K562 (cell line): Measurements from ENCODE around the gene DNAJC6. TPM values are rescaled to one million over a fixed set of nuclear protein-coding genes. Genes with fewer than 3 reads are reported as not detected.
A peak's percentile ranks its signal among the peaks of the same experiment; 100 is the strongest.

Experiments used
- ATAC-seq: fragments of 200-7000 bp; cut with Tn5 transposase; 3 replicates; pipeline ENCODE4 v1.9.1; 2020; ENCODE audit warnings: moderate library complexity
- BruUV-seq: library from RNA; stranded (reverse); fragments of 400-500 nt; replicated peaks from 2 replicates; lab custom pipeline; 2021; lab: Mats Ljungman, UMichigan
- CTCF ChIA-PET: fragments of 300-600 bp; formaldehyde crosslinking; extraction: SDS; loops from one replicate; lab custom pipeline; 2021; ENCODE audit warnings: low intra/inter-chr PET ratio; lab: Yijun Ruan, JAX
- POLR2A ChIA-PET: fragments of 300-600, 350-650 bp; sonication (Branson Sonifier 250); formaldehyde crosslinking; extraction: SDS; loops from one replicate; lab custom pipeline; 2021; ENCODE audit warnings: antibody characterized with exemption, inconsistent platforms; lab: Yijun Ruan, JAX
- DNase-seq, 4 experiments: peaks; one replicate each; pipeline versions ENCODE4 v3.0.0 to v3.0.0-alpha.2; 2011 to 2018; ENCODE audit warnings: low spot score in 3 of 4, mixed read lengths in 3 of 4; ENCODE audit errors: extremely low read depth in 1 of 4
- FAIRE-seq: peaks from 2 replicates; lab custom pipeline; 2011; peaks lifted over from hg19 to GRCh38; lab: Jason Lieb, UNC
- H2AFZ ChIP-seq: 2 replicates; pipeline ENCODE4 v1.6.0; 2011; ENCODE audit warnings: low read depth, low read length, control low read depth, inconsistent platforms
- H3K27ac ChIP-seq: fragments of 200-600 bp; 3 replicates; pipeline ENCODE4 v1.8.0; 2011; ENCODE audit warnings: low read depth, mild to moderate bottlenecking, control low read depth, inconsistent platforms, low read length, moderate library complexity, mixed read lengths; ENCODE audit errors: extremely low read depth
- H3K27me3 ChIP-seq, 2 experiments: fragments of 300-600 bp in 1 of 2; 2 replicates in 1 of 2; 3 replicates in 1 of 2; pipeline versions ENCODE4 v1.6.0 to v1.8.0; 2011; ENCODE audit warnings: inconsistent platforms in 2 of 2, low read length in 2 of 2, mild to moderate bottlenecking in 1 of 2, mixed read lengths in 1 of 2, moderate library complexity in 1 of 2; ENCODE audit not compliant: control insufficient read depth in 2 of 2, insufficient read depth in 2 of 2
- H3K36me3 ChIP-seq: fragments of 300-600 bp; 3 replicates; pipeline ENCODE4 v1.8.0; 2011; ENCODE audit warnings: mild to moderate bottlenecking, low read length, inconsistent platforms; ENCODE audit not compliant: control insufficient read depth, insufficient read depth
- H3K4me1 ChIP-seq, 2 experiments: fragments of 200-600 bp in 1 of 2; replicated peaks in 1 of 2; 2 replicates in 1 of 2; 3 replicates in 1 of 2; pipeline versions ENCODE4 v1.5.1 to v1.8.0; 2011; ENCODE audit warnings: inconsistent platforms in 2 of 2, low read length in 2 of 2, mild to moderate bottlenecking in 1 of 2, mixed read lengths in 1 of 2, moderate library complexity in 1 of 2; ENCODE audit not compliant: control insufficient read depth in 2 of 2, insufficient read depth in 2 of 2
- H3K4me2 ChIP-seq: 2 replicates; pipeline ENCODE4 v1.6.1; 2011; ENCODE audit warnings: low read length, control low read depth, inconsistent platforms, mixed read lengths; ENCODE audit not compliant: insufficient read depth
- H3K4me3 ChIP-seq: fragments of 200-600 bp; sonication (generic), shearing (Covaris generic); 2 replicates; pipeline ENCODE4 v1.5.1; 2016; ENCODE audit warnings: control low read depth, inconsistent platforms
- H3K79me2 ChIP-seq: fragments of 200-600 bp; 3 replicates; pipeline ENCODE4 v1.8.0; 2011; ENCODE audit warnings: low read length, inconsistent platforms; ENCODE audit not compliant: control insufficient read depth, insufficient read depth
- H3K9ac ChIP-seq, 2 experiments: 2 replicates each; pipeline versions ENCODE4 v1.6.0 to v1.6.1; 2011; ENCODE audit warnings: low read depth in 2 of 2, low read length in 2 of 2, control low read depth in 1 of 2, inconsistent platforms in 1 of 2, mild to moderate bottlenecking in 1 of 2, mixed read lengths in 1 of 2; ENCODE audit not compliant: insufficient read depth in 1 of 2
- H3K9me1 ChIP-seq: one replicate; pipeline ENCODE4 v1.6.0; 2011; ENCODE audit warnings: inconsistent platforms, mild to moderate bottlenecking, low read length, moderate library complexity; ENCODE audit not compliant: control insufficient read depth, insufficient read depth
- H3K9me3 ChIP-seq: replicated peaks from 2 replicates; pipeline ENCODE4 v1.5.1; 2011; ENCODE audit warnings: low read depth, low read length, inconsistent platforms; ENCODE audit not compliant: control insufficient read depth, insufficient read depth
- H4K20me1 ChIP-seq: replicated peaks from 2 replicates; pipeline ENCODE4 v1.6.1; 2011; ENCODE audit warnings: low read length, inconsistent platforms, mixed read lengths; ENCODE audit not compliant: control insufficient read depth, insufficient read depth
- PKNOX1 ChIP-seq: fragments of 450-650 bp; IDR thresholded peaks from 2 replicates; pipeline ENCODE4 v1.6.1; 2016
- ZC3H11A ChIP-seq: IDR thresholded peaks from 2 replicates; pipeline ENCODE4 v1.6.1; 2012; ENCODE audit warnings: low read depth, low read length, improper control_type of control experiment
- ZFX ChIP-seq: sonication (generic); formaldehyde crosslinking; IDR thresholded peaks from 2 replicates; pipeline ENCODE4 v1.8.0; 2022; ENCODE audit warnings: mild to moderate bottlenecking, missing genetic modification reagents, moderate library complexity
- ZNF212 ChIP-seq: fragments of 450-650 bp; formaldehyde crosslinking; IDR thresholded peaks from 2 replicates; pipeline ENCODE4 v1.4.0; 2020; ENCODE audit warnings: mild to moderate bottlenecking
- ZNF592 ChIP-seq: fragments of 450-650 bp; IDR thresholded peaks from 2 replicates; pipeline ENCODE4 v1.6.1; 2017; ENCODE audit warnings: antibody characterized with exemption, mild to moderate bottlenecking
- WGBS: fragments of 100-300 bp; shearing (Covaris generic); methylation state at CpG from one replicate; pipeline ENCODE4 v1.1.6; 2016; ENCODE audit warnings: low coverage, mixed read lengths; ENCODE audit not compliant: insufficient coverage; ENCODE audit errors: missing lambda C conversion rate; 5-methylcytosine and 5-hydroxymethylcytosine counted together
- in situ Hi-C: fragments of 300-500 bp; cut with MboI; formaldehyde crosslinking; loops from 4 replicates; pipeline ENCODE4 v1.15.0; 2018; ENCODE audit warnings: inconsistent platforms, mixed read lengths
- intact Hi-C: fragments of 100-400 bp; cut with micrococcal nuclease; formaldehyde crosslinking; loops from 2 replicates; pipeline ENCODE4 v1.14.2; 2022
- polyA plus RNA-seq, 8 experiments: library from polyadenylated mRNA; depleted of rRNA in 4 of 8; stranded (reverse) in 5 of 8; unstranded in 3 of 8; fragments of >200 nt; fragmentation: Nextera tagmentation in 2 of 8; fragmentation: Illumina TruSeq in 1 of 8; extraction: Ambion mirVana in 2 of 8; extraction: Trizol in 1 of 8; gene quantifications; 2 replicates each; pipeline versions ENCODE4 v1.2.1 to v1.2.3, GENCODE V29; 2011 to 2014; ENCODE audit warnings: inconsistent platforms in 1 of 8, missing spikeins in 1 of 8
- total RNA-seq, 7 experiments: library from RNA; depleted of rRNA in 6 of 7; stranded (reverse); fragments of >200 nt in 6 of 7; fragmentation: Illumina TruSeq in 2 of 7; extraction: Trizol in 2 of 7; gene quantifications; 2 replicates each; pipeline versions ENCODE4 v1.2.1 to v1.2.3, GENCODE V29; 2011 to 2021; ENCODE audit warnings: low replicate concordance in 1 of 7
- TF ChIP-seq, protein P1 (sequence below): fragments of 250-450 bp; sonication (Bioruptor Pico); IDR thresholded peaks from 2 replicates; pipeline ENCODE4 v1.8.0; 2021; ENCODE audit warnings: borderline replicate concordance, mild to moderate bottlenecking, moderate library complexity; ENCODE audit not compliant: poor library complexity, severe bottlenecking

DNAJC6 gene
- total and polyA plus RNA-seq, 9 of the 15 experiments (the other 6 are each of a cell fraction or from before 2014, with no cell fraction given) = 6.7 to 78.7 (median 28.0) TPM

DNA sequence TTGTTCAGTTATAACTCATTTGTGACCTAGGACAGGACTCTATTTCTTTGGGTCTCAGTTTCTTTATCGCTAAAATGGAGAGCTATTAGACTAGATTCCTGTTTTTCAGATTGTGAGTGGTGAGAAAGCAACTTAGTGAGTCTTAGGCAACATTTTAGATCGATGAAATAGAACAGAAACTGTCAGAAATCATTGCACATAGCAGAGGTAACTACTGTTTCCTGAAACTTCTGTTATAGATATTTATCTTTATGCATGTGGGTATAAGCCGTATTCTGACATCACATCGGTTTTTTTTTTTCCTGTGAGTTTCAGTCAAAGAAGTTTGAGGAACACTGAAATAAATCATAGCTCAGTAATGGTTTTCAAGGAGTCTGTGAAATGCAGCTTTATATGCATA is 42.1 kb upstream of the DNAJC6 start:
- no peak for DNase-seq
- H3K4me1 ChIP-seq = peaks cover 7 to 11% of the 10 kb centered on the region in 2 experiments; a peak in 4 of 5 replicates
- CTCF ChIA-PET = no interaction called here
- H4K20me1 ChIP-seq = 0 out of 2 replicates have a peak, but pooled peaks cover 6% of the 10 kb centered on the region
- WGBS = 40% methylated on average over 4 of the region's 4 CpGs
- no peaks in the 10 kb centered on the region for H3K9me3 ChIP-seq
- POLR2A ChIA-PET = interaction anchor here (0.6 to 2.9 kb wide), 7 partner anchors 11 to 146 kb away, joined by 3 to 8 read pairs (median 5); no protein-coding TSS in a partner anchor
- FAIRE-seq = no peak
- 0 out of 4 replicates have a peak overlapping the region, but pooled peaks of 1 of the 2 experiments have one; percentile 8 for H3K9ac ChIP-seq
- TF ChIP-seq ZNF212 (CRISPR knock-in tag) (no peak), ZC3H11A (no peak), ZNF592 (0 out of 2 replicates have a peak, but pooled peaks have one; percentile 25), ZFX (0 out of 2 replicates have a peak, but pooled peaks have one; percentile 30), PKNOX1 (peak; percentile 7; the same call in 1 of the 2 replicates)
- TF ChIP-seq, protein P1, sequence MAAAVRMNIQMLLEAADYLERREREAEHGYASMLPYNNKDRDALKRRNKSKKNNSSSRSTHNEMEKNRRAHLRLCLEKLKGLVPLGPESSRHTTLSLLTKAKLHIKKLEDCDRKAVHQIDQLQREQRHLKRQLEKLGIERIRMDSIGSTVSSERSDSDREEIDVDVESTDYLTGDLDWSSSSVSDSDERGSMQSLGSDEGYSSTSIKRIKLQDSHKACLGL (CRISPR knock-in tag) = no peak
- TF ChIP-seq, all 486 proteins: peak for 3
- H3K9me1 ChIP-seq = no peaks in the 10 kb centered on the region
- peak overlapping the region; percentile 31 for H3K4me2 ChIP-seq
- H3K27ac ChIP-seq = peak overlapping the region; percentile 48
- BruUV-seq = no TSS peak
- no peak overlapping the region for H2AFZ ChIP-seq
- peaks cover 98% of the 10 kb centered on the region for H3K79me2 ChIP-seq
- no peak overlapping the region for H3K4me3 ChIP-seq
- H3K27me3 ChIP-seq = no peaks in the 10 kb centered on the region
- peaks cover 38% of the 10 kb centered on the region for H3K36me3 ChIP-seq
- peak; percentile 4; the same call in 2 of the 3 replicates for ATAC-seq
- in situ Hi-C loops (no loop called here), intact Hi-C loops (no loop called here)
